Testis (tissue), 2 donors: ENCODE results near the gene DIAPH3.

Source experiments
- CTCF ChIP-seq, 3 experiments: fragments of 450-650 bp in 2 of 3; fragments of 200-600 bp in 1 of 3; sonication (generic) in 1 of 3; IDR thresholded peaks; one replicate each; pipeline ENCODE4 v1.5.1; 2016 to 2019; ENCODE audit warnings: antibody characterized with exemption in 3 of 3, mild to moderate bottlenecking in 2 of 3, moderate library complexity in 1 of 3
- POLR2A ChIP-seq: fragments of 450-650 bp; IDR thresholded peaks from one replicate; pipeline ENCODE4 v1.6.1; 2017; ENCODE audit warnings: antibody characterized with exemption, mild to moderate bottlenecking, moderate library complexity

GRCh38 chr13:59880468-59880867, 283.3 kb downstream of the DIAPH3 start:
- TF ChIP-seq CTCF (IDR thresholded peaks at IDR 0.05) (no peak), POLR2A (no peak)
